ENCODE data around the gene UAP1.

UAP1 gene

DNA sequence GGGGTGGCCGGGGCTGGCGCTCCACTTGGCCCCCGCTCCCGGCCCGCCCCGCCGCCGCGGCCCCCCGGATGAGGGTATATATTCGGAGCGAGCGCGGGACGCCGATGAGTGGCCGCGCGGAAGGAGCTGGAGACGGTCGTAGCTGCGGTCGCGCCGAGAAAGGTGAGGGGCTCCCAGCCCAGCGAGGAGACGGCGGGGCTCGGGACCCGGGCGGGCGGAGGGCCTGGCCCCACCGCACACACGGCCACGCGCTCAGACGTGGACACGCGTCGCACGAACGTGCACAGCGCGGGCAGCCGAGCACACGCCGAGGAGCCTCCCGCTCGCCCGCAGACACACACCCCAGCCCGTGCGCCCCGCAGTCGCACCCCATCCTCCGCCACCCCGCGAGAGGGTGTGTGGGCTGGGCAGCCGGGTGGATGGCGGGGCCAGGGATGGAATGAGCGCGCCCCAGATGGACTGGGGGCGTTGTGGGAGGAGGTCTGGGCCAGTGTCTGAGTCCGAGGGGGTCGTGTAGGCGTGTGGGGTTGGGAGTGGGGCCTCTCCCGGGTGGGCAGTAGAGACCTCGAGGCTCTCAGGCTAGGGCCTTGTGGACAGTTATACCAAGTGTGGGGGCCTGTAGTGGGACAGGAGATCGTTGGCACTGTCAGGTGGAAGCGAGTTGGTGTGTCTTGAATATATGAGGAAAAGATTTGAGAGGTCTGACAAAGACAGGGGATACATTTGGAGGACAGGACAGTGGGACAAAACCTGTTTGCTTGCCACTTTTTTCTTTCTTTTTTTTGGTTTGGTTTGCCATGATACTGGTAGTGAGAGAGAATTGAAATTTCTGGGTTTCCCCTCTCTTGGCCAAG lies at the start of gene UAP1:
Gene UAP1, plus strand, starts transcription at position 107 of the 854 bp plus-strand sequence. CDS start 4,347 bp downstream, outside the sequence.
- DNase-seq (ENCODE audit: low spot score), result no peak

DNA sequence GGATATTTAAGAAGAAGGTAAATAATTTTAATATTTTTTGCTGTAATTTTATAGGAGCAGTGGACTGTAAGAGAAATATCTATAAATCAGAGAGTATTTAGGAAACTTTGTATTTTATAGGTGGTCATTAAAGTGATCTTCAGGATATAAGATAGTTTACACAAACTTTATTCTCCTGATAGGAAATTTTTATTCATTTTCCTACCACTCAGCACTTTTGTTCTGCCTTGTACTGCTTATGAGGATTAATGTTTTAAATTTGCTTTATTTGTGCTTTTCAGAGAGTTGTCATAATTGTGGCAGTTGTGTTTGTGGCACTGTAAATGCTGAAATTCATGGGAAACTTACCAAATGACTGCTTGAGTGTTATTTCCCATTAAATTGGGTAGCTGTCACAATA lies 34.2 kb upstream of the UAP1 start:
- DNase-seq (ENCODE audit: low spot score), result no peak

DNA sequence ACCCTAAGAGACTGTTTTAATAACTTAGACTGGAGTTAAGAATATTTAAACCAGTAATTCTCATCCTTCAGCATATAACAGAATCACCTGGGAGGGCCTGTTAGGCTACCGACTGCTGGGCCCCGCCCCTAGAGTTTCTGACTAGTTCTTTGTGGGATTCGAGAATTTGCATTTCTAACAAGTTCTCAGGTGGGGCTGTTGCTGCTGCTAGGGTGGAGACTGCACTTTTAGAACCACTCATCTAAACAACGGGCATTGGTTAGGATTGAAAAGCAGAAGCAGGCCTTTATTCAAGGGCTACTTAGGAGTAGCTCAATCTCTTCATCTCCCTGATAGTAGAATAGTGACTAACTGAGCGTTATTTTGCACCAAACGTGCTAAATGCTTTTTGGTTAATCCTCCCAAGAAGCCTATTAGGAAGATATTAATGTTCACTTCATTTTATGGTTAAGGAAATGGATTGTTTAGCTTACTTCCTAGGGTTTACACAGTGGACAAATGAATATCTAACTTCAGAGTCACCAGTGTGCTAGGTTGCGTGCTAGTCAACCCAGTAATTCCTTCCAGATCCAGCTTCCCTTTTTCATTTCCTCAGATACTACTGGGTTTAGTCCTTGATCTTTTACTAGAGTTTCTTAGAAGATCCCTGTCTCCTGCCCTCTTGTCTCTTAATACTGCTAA lies 31.1 kb upstream of the UAP1 start:
- no peak for DNase-seq (ENCODE audit: low spot score)

DNA sequence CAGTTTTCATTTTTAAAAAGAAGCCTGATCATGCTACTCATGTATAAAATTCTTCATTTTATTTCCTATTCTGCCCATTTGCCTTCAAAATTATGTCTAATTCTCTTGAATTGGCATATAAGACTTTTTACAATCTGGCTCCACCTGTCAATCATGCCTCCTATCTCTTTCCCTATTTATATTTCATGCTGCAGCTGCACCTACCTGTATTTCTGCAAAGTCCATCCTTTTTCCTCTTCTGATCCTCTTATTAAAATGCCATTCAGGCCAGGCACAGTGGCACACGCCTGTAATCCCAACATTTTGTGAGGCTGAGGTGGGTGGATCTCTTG lies 30.6 kb upstream of the UAP1 start:
- DNase-seq (ENCODE audit: low spot score), result no peak

GRCh38 chr1:162535501-162535900 lies 26.0 kb upstream of the UAP1 start:
- DNase-seq (ENCODE audit: low spot score), result no peak

GRCh38 chr1:162536511-162536910 lies 25.0 kb upstream of the UAP1 start:
- DNase-seq (ENCODE audit: low spot score), result no peak

GRCh38 chr1:162537216-162537615 lies 24.3 kb upstream of the UAP1 start:
- DNase-seq (ENCODE audit: low spot score), result no peak

- peak; percentile 97 for DNase-seq (ENCODE audit: low spot score)
Observed at GRCh38 chr1:162538815-162539431, 22.6 kb upstream of the UAP1 start.

DNA sequence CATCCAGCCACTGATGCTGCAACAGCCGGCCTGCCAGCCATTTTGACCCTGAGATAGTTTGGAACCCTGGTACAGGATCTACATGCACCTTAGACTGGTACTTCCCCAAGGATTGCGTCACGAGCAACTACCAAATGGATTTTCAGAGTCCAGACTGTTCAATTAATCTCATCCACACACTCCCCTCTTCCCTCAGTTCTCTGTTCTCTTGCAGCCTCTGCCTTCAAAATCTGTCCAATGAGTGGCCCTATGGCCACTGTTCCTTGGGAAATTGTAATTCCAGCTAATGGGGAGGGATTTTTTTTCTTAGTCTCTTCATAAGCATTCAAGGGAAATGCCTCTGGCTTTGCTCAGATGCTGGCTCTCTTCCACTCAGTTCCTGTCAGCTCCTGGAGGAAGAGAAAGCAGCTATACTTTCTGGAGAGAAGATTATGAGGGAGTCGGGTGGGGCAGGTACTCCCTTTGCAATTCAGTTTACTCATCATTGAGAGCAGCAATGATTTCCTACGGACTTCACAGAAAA lies 19.8 kb upstream of the UAP1 start:
- peak; percentile 94 for DNase-seq (ENCODE audit: low spot score)

DNA sequence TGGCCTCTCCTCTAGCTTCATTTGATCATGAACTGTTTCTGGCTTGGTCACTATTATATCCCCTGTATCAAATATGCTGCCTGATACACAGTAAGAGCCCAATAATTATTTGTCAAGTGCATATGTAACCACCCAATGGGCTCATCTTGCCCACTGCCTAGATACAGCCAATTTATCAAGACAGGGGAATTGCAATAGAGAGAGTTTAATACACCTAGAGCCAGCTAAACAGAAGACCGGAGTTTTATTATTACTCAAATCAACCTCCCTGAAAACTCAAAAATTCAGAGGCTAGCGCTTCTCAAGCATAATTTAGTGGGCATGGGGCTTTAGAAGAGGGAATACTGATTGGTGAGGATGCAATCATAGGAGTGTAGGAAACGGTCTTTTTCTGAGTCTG lies 18.3 kb upstream of the UAP1 start:
- no peak for DNase-seq (ENCODE audit: low spot score)

DNA sequence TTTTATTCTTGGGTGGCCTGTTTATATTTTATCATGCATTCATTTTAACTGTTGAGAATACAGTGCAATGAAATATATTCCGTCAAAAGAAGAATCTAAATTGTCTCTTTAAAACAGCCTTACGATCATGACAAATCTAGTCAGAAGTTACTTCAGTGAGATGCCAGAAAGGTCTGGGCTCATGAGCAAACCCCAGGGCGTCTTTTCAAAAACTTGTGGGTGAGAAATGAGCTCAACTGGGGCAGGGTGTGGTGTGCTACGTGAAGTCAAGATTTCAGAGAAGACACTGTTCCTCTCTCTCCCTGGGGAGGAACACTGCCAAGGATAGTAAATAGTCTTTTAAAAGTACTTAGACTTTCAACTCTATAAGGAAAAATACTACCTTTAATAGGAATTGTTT lies 13.4 kb upstream of the UAP1 start:
- DNase-seq (ENCODE audit: low spot score), result no peak

GRCh38 chr1:162549001-162549400 lies 12.5 kb upstream of the UAP1 start:
- DNase-seq (ENCODE audit: low spot score), result no peak

GRCh38 chr1:162550925-162551324 lies 10.6 kb upstream of the UAP1 start:
- DNase-seq (ENCODE audit: low spot score), result no peak

DNA sequence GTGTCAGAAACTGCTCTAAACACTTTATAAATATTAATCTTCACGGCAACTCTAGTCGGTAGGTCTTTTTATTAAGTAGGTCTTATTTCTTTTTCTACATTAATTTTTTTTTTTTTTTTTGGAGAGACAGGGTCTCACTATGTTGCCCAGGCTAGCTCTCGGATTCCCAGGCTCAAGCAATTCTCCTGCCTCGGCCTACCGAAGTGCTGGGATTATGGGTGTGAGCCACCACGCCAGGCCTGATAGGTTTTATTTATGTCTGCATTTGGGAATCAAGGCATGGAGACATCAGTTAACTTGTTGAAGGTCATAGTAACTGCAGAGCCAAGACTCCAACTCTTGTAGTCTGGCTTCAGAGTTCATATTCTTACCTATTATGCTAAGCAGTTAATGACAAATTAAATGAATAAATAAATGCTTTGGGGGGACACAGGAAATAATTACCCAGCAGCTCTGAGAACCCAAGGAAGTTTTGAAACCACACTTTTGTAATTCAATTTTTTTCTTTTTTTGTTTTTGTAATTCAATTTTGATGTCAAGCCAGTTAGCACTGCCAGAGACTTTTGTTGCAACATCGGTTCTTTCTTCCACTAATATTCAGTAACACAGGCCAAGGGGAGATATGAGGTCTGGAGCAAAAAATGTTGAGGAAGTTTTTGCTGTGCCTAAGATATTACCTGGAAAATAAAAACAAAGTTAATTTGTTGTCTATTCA lies 9.4 kb upstream of the UAP1 start:
- no peak for DNase-seq (ENCODE audit: low spot score)

DNA sequence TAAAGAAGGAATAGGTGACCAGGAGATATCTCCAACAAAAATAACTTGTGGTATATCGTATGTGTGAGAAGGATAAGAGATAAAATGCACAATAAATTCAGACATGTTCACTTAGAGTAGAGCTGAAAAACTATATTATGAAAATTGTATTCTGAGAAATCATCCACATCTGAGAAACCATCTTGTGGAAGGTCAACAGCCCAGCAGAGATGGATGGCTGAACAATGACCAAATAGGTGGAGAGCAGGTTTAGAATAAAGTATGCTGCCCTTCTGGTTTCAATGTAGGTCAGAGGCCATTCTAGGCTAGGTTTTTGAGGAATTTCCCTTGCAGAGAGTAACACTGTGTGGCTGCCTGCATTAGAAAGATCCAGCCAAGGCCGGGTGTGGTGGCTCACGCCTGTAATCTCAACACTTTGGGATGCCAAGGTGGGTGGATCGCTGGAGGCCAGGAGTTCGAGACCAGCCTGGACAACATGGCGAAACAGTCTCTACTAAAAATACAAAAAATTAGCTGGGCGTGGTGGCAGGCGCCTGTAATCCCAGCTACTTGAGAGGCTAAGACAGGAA lies 8.8 kb upstream of the UAP1 start:
- no peak for DNase-seq (ENCODE audit: low spot score)

- no peak for DNase-seq (ENCODE audit: low spot score)
Observed at GRCh38 chr1:162554258-162554657, 7.3 kb upstream of the UAP1 start.

- DNase-seq (ENCODE audit: low spot score), result no peak
Observed at GRCh38 chr1:162557536-162557935, 4.0 kb upstream of the UAP1 start.

DNA sequence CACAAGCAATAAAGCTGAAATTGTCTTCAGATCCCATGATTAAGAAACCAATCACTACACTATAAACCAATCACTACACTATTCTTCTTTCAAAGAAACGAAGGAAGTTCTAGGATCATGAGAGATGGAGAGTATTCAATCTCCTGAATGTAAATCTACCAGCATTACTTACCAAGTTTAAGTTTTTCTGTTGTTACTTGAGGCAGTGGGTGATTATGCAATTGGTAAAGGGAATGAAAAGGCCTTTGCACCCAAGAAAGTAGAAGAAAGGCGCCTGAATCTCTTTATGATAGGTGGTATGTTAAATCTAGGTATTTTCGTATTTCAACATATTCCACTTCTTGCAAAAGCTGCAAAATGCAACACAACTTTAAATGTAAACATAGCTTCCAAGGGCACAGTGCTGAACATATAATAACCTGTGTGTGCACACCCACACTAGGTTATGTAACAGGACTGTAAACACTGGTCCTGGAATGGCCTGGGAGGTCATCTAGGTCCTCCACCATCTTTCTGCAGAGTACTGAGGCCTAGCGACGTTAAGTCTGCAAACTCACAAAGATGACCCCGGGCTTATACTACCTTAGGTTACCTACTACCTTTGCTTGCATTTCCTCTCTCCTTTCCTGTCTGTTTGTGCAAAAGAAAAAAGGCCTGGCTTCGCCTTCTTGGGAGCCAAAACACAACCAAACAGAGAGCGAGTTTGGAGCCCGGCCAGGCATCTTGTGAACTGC lies 1.1 kb upstream of the UAP1 start:
- no peak for DNase-seq (ENCODE audit: low spot score)

DNA sequence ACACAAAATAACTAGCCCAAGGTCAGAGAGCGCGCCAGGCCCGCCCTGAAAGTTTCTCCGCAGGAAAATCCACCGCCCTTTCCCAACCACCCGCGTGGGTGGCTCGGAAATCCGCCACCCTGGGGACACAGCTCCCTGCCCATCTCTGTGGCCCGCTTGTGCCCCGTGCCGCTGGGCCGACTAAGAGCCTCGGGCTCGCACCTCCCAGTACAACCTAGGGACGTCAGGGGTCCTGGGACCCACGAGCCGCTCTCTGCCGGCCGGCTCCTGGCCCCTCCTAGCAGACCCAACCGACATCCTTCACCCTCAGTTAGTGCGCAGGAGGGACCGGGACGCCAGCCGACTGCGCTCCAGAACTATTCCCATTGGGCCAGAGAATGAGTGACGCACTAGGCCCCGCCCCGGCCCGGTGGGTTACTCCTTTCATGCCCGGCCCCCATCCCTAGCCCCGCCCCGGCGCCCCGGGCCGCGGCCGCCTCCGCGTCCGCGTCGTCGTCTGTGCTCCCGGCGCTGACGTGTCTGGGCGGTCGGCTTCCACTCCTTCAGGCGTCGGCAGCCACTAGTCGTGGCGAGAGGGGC lies 396 bp upstream of the UAP1 start:
- DNase-seq (ENCODE audit: low spot score), result peak; percentile 94

GRCh38 chr1:162562470-162562828 lies 927 bp downstream of the UAP1 start:
- peak; percentile 21 for DNase-seq (ENCODE audit: low spot score)

DNA sequence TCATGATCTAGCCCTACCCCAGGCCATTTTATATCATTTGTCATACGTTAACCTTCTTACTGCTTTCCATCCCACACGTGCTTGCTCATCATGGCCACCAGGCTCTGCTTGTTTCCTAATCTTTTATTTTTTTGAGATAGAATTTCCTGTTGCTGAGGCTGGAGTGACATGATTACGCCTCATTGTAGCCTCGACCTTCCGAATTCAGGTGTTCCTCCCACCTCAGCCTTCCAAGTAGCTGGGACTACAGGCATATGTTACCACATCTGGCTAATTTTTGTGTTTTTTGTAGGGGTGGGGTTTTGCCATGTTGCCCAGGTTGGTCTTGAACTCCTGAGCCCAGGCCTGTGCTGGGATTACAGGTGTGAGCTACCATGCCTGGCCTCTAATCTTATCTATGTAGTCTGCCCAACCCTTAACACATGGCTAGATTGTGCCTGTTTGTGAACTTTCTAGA lies 3.3 kb downstream of the UAP1 start:
- DNase-seq (ENCODE audit: low spot score), result no peak

All from kidney capillary endothelial cell (primary cell).